Lower leg skin (tissue), 4 donors: ENCODE data around the gene MEGF6. TPM values are rescaled to one million over a fixed set of nuclear protein-coding genes. Genes with fewer than 3 reads are reported as not detected.

Experiments used
- DNase-seq, 2 donors: peaks; one replicate each; pipeline ENCODE4 v3.0.0-alpha.2; 2019; ENCODE audit warnings: low spot score in 2 of 2
- H3K4me3 ChIP-seq: fragments of 200-600 bp; sonication (generic); 2 replicates; pipeline ENCODE4 v1.5.1; 2017; ENCODE audit warnings: mild to moderate bottlenecking, low read depth; ENCODE audit not compliant: poor library complexity, severe bottlenecking
- POLR2A ChIP-seq, 2 donors: fragments of 450-650 bp; IDR thresholded peaks; one replicate each; pipeline ENCODE4 v1.6.1; 2016 to 2017; ENCODE audit warnings: antibody characterized with exemption in 2 of 2, mild to moderate bottlenecking in 1 of 2, moderate library complexity in 1 of 2
- WGBS, 2 donors: methylation state at CpG; one replicate each; pipeline ENCODE4 v1.1.5; 2018; 5-methylcytosine and 5-hydroxymethylcytosine counted together
- intact Hi-C: fragments of 100-400 bp; cut with DNase I; formaldehyde crosslinking; loops from one replicate; pipeline ENCODE4 v1.15.0; 2023; ENCODE audit warnings: low total_unique reads
- total RNA-seq, 4 donors: library from RNA; depleted of rRNA; stranded (reverse); fragments of >200 nt; gene quantifications; one replicate each; pipeline ENCODE4 v1.1.0, GENCODE V29; 2016
- TF ChIP-seq, protein P1 (sequence below), 3 donors: fragments of 450-650 bp; IDR thresholded peaks; one replicate each; pipeline ENCODE4 v1.5.1; 2016; ENCODE audit warnings: antibody characterized with exemption in 3 of 3, mild to moderate bottlenecking in 3 of 3, moderate library complexity in 2 of 3

MEGF6 gene
- total RNA-seq, 4 donors from 2014 or later, result 81.1 to 147 (median 86.1) TPM

DNA sequence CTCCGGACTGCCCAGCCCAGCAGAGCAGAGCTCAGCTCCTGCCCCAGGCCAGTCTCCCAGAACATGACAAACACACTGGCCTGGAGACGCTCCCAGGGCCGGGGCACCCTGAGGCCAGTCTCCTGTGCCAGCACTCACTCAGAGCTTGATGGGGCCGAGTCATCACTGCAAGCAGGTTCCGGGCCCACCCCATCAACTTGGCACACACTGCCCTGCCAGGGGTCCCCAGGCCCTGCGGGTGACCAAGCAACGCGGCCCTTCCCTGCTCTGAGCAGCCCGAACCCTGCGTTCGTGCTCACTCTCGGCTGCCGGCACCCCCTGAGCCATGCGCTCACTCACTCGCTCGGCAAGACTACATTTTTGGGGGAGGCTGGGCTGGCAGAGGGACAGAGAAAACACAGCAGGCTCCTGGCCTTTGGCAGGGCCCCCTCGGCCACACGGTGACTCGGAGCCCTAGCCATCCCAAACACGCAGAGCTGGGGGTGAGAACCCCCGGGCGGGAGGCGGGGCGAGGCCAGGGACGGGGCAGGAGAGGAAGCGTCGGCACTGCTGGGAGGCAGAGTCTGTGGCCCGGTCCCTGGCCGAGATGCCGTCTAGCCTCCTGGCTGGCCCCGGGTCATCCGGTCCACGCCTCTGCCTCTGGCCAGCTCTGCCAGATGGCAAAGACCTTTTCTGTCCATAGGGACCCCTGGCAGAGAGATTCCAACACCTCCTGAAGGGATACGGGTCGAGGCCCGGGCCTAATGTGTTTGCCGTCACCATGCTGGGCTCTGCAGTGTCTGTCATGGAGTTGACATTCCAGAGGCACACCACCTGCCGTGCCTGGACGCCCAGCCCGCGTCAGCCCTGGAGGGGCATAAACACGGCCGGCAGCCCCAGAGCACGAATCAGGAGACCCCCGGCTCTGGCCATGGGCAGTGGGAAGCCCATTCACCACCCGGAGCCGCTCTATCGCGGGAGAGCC, 68.0 kb downstream of the MEGF6 start:
- intact Hi-C loops, result no loop called here
- no peak for TF ChIP-seq POLR2A (IDR thresholded peaks at IDR 0.05)
- TF ChIP-seq, protein P1, sequence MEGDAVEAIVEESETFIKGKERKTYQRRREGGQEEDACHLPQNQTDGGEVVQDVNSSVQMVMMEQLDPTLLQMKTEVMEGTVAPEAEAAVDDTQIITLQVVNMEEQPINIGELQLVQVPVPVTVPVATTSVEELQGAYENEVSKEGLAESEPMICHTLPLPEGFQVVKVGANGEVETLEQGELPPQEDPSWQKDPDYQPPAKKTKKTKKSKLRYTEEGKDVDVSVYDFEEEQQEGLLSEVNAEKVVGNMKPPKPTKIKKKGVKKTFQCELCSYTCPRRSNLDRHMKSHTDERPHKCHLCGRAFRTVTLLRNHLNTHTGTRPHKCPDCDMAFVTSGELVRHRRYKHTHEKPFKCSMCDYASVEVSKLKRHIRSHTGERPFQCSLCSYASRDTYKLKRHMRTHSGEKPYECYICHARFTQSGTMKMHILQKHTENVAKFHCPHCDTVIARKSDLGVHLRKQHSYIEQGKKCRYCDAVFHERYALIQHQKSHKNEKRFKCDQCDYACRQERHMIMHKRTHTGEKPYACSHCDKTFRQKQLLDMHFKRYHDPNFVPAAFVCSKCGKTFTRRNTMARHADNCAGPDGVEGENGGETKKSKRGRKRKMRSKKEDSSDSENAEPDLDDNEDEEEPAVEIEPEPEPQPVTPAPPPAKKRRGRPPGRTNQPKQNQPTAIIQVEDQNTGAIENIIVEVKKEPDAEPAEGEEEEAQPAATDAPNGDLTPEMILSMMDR (IDR thresholded peaks at IDR 0.05), result no peak
- no peak overlapping the region for H3K4me3 ChIP-seq
- WGBS, 2 donors, result 63 to 64% methylated on average over 20 to 45 of the region's 49 CpGs
- no peak for DNase-seq

DNA sequence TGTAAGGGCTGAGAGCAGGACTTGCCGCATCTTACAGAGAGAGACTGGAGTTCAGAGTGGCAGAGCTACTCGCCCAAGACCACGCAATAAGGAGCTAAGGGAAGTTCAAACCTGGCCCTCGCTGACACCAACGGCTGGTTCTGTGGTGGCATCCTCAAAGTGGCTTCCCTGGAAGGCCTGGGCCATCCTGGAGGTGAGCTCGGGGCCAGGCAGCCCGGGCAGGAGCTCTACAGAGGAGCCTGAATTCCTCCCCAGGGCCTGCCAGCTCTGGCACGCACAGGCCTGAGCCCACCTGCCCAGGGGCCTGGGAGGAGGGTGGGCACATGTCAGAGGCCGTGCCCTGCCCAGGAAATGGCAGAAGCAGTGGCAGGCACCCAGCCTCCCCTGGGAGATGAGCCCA, 68.6 kb downstream of the MEGF6 start:
- TF ChIP-seq POLR2A (IDR thresholded peaks at IDR 0.05), result no peak
- TF ChIP-seq, protein P1 (IDR thresholded peaks at IDR 0.05), result no peak
- intact Hi-C loops, result no loop called here
- 61 to 67% methylated on average over 7 to 8 of the region's 9 CpGs for WGBS, 2 donors
- no peak overlapping the region for H3K4me3 ChIP-seq
- no peak for DNase-seq

DNA sequence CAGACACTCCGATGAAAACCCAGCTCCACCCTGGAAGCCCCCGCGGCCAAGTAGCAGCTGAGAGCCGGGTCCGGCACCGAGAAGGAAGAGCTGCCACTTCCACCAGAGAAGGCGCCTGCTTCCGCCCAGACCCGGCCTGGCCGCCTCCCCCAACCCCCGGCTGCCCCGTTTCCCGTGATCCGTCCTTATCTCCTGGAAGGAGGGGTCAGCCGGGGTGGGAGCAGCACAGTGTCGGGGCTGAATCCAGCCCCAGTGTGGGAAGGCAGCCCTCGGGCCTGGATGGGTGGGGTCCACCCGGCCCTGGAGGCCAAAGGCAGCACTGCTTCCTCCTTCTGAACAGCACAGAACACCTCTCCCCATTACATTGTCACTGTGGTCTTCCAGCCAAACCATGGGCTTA, 69.4 kb downstream of the MEGF6 start:
- H3K4me3 ChIP-seq, result no peak overlapping the region
- TF ChIP-seq POLR2A (IDR thresholded peaks at IDR 0.05), result no peak
- TF ChIP-seq, protein P1 (IDR thresholded peaks at IDR 0.05), result no peak
- intact Hi-C loops, result no loop called here
- DNase-seq, result no peak
- WGBS, 2 donors, result 53 to 58% methylated on average over 15 to 16 of the region's 18 CpGs

DNA sequence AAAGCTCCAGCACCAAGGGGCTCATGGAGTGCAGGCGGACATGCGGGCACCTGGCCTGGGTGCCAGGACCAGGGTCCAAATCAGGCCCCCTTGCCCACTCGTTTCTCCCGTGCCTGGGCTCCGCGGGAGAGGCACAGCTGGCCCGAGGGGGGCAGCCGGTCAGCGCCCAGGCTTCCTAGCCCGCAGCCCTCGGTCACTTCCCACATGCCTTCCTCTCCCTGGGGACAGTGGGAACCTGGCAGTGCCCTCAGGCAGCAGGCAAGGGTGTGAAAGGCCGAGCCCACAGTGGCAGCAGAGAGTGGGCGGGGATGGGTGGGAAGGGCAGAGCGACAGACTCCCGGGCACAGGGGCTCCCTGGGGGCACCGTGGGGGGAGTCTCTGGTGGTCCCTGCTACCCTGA, 69.8 kb downstream of the MEGF6 start:
- WGBS, 2 donors, result 70 to 92% methylated on average over 11 to 16 of the region's 16 CpGs
- intact Hi-C loops, result no loop called here
- H3K4me3 ChIP-seq, result no peak overlapping the region
- no peak for TF ChIP-seq POLR2A (IDR thresholded peaks at IDR 0.05)
- no peak for DNase-seq

DNA sequence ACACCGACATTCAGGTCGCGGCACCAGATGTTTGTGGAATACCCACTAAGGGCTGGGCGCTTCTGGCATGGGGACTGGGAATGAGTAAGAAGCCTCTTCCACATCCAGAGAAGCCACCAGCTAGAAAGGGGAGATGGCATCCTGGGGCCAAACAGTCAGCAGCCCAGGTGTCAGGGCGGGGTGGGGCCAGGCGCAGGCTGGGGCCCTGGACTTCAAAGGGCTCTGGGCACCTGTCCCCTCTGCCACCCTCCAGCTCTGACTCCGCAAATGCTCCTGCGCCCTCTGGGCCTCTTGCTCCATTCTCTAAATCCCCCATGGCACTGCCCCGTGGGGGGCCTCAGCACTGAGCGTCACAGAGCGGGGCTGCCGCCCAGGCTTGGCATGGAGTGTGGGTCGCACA, 70.4 kb downstream of the MEGF6 start:
- intact Hi-C loops, result no loop called here
- no peak for DNase-seq
- 96 to 97% methylated on average over 13 of the region's 13 CpGs for WGBS, 2 donors
- no peak overlapping the region for H3K4me3 ChIP-seq
- TF ChIP-seq POLR2A (IDR thresholded peaks at IDR 0.05), result no peak
- TF ChIP-seq, protein P1 (IDR thresholded peaks at IDR 0.05), result no peak

DNA sequence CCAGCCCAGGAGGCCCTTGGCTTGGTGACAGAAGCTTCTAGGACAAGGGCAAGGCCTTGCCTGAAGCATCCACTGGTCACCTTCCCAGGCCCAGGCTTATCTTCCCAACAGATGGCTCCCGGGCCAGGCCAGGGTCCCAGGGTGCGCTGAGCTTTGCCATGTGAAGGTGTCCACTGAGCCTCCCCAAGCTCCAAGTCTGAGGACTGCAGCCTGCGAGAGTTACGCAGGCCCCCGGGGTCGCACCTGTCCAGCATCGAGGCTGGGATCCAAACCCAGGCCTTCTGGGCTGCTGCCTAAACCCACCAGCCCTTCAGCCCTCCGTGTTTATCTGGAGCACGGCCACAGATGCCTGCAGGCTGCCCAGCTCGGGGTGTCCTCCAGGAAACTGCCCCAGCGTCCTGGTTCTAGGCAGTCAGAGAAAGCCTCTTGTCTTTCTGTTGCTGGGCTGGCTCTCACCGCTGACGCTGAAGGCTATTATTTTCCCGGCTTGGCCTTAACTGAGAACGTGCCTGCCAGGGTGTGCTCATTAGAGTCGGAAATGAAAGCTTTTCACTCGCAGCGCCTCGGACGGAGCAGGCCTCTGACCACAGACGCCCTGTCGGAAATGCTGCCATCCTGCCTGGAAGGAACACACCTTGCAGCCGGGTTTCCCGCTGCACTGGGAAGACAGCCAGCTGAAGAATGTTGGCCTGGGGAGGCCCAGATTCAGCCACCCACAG, 71.4 kb downstream of the MEGF6 start:
- no peak overlapping the region for H3K4me3 ChIP-seq
- TF ChIP-seq, protein P1 (IDR thresholded peaks at IDR 0.05), result no peak
- no peak for TF ChIP-seq POLR2A (IDR thresholded peaks at IDR 0.05)
- no peak for DNase-seq
- WGBS, 2 donors, result 41 to 62% methylated on average over 14 to 22 of the region's 24 CpGs
- intact Hi-C loops, result no loop called here
